AG04449 (cell line): ENCODE measurements around the gene TPCN2.
A peak's percentile ranks its signal among the peaks of the same experiment; 100 is the strongest.

Experiments
- CTCF ChIA-PET: fragments of 350-600 bp; formaldehyde crosslinking; extraction: SDS; loops from one replicate; lab custom pipeline; 2021; ENCODE audit warnings: antibody characterized with exemption; lab: Yijun Ruan, JAX
- POLR2A ChIA-PET: fragments of 400-600, 350-600 bp; formaldehyde crosslinking; extraction: SDS; loops from one replicate; lab custom pipeline; 2020; ENCODE audit warnings: antibody characterized with exemption, inconsistent platforms; lab: Yijun Ruan, JAX
- DNase-seq: peaks from one replicate; pipeline ENCODE4 v3.0.0-alpha.2; 2010; ENCODE audit warnings: low read depth, low spot score
- H3K4me3 ChIP-seq: 2 replicates; pipeline ENCODE4 v1.5.1; 2011; ENCODE audit warnings: low read depth, mild to moderate bottlenecking, control low read depth, low read length
- CTCF ChIP-seq: IDR thresholded peaks from one replicate; pipeline ENCODE4 v1.5.1; 2011; ENCODE audit warnings: mild to moderate bottlenecking, moderate library complexity, low read length, control low read depth, inconsistent platforms; ENCODE audit not compliant: insufficient read depth; ENCODE audit errors: missing control alignments

Gene TPCN2

GRCh38 chr11:69164824-69165223 is 116.1 kb downstream of the TPCN2 start:
- H3K4me3 ChIP-seq = no peak overlapping the region
- DNase-seq = no peak
- POLR2A ChIA-PET = no interaction called here
- TF ChIP-seq CTCF = no peak
- CTCF ChIA-PET = no interaction called here

DNA sequence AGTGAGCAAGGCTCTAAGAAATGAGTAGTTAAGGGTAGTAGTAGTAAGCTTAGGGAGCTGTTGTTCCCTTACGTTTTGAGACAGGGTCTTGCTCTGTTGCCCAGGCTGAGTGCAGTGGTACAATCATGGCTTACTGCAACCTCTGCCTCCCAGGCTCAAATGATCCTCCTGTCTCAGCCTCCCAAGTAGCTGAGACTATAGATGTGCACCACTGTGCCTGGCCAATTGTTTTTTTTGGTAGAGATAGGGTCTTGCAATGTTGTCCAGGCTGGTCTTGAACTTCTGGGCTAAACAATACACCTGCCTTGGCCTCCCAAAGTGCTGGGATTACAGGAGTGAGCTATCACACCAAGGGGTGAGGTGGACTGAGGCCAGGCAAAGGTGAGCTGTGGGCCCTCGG is 117.0 kb downstream of the TPCN2 start:
- ChIA-PET POLR2A (interaction anchor here (0.8 kb wide), 1 partner anchor 478 kb away, joined by 4 read pairs; no protein-coding TSS in a partner anchor), CTCF (interaction anchor here (1.1 to 2.1 kb wide), 3 partner anchors 9 to 35 kb away, joined by 6 read pairs; no protein-coding TSS in a partner anchor)
- TF ChIP-seq CTCF = no peak
- no peak overlapping the region for H3K4me3 ChIP-seq
- DNase-seq = no peak

DNA sequence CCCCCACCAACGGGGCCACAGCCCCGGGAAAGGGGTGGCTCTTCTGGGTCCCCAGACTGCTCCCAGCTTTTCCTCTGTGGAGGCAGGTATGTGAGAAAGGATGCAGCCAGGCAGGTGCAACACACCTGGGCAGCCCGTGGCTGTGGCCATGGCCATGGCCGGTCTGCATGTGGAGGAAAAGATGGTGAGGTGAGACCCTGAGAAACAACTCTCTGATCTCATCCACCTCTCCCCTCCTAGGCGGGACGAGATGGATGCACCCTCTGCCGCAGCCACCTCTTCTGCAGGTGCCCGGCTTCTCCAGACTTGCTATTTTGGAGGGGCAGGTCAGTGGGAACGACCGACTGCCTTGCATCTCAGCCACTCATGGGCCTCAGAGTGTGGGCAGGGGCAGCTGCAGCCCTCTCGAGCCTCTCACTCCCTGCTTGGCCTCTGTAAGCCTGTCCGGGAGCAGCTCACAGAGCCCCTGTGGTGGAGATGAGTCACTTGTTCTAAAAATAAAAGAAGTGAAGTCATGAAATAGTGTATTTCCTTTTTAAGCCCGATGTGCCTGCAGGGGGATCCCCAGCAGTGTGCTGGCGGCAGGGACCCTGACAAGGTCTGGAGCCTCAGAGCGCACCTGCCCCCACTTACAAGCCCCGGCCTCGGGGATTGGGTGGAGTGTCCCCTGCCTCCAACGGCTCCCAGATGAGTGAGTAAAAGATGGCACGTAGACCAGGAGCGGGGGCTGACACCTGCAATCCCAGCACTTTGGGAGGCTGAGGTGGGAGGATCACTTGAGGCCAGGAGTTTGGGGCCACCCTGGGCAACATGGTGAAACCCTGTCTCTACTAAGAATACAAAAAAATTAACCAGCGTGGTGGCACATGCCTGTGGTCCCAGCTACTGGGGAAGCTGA is 117.7 kb downstream of the TPCN2 start:
- CTCF ChIA-PET = interaction anchor here (0.7 to 2.1 kb wide), 4 partner anchors 9 to 478 kb away, joined by 3 to 6 read pairs (median 6); no protein-coding TSS in a partner anchor
- POLR2A ChIA-PET = interaction anchor here (0.8 kb wide), 1 partner anchor 477 kb away, joined by 4 read pairs; no protein-coding TSS in a partner anchor
- H3K4me3 ChIP-seq = no peak overlapping the region; the same call in 1 of the 2 replicates
- peak; percentile 38 for TF ChIP-seq CTCF
- DNase-seq = peak; percentile 46

- H3K4me3 ChIP-seq = no peak overlapping the region
- DNase-seq = no peak
- ChIA-PET CTCF (interaction anchor here (0.7 to 2.1 kb wide), 2 partner anchors 37 to 477 kb away, joined by 3 to 6 read pairs; no protein-coding TSS in a partner anchor), POLR2A (no interaction called here)
- no peak for TF ChIP-seq CTCF
These were observed 118.6 kb downstream of the TPCN2 start for GRCh38 chr11:69167130-69167915.

DNA sequence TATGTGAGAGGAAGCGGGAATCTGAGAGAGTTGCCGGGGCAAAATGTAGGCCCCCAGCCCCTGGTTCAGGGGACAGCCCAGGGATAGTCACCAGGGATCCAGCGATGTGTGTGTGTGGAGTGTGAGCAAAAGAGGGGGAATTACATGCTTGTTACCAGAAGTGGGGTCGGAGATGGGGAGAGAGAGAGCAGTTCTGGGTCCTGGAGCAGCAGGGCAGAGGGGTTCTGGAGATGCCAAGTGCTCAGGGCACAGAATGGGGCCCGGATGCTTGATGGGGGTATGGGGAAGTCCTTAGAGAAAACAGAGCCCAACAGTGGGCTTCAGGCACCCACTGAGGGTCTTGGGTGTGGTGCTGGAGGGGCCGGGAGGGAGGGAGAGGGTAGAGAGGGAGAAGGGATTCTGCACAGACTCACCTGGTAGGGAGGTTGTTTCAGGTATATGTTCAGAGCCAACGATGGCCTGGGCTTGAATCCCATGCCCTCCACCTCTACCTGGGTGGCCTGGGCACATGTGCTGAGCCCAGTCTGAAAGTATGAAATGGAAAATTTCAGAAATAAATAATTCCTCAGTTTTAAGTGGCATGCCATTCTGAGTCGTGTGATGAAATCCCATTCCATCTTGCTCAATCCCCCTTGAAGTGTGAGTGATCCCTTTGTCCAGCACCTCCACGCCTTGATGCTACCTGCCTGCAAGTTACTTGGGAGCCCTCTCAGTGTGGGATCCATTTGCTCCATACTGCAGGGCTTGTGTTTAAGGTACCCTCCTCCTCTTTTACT is 119.4 kb downstream of the TPCN2 start:
- no peak for DNase-seq
- POLR2A ChIA-PET = no interaction called here
- no peak overlapping the region for H3K4me3 ChIP-seq
- no peak for TF ChIP-seq CTCF
- CTCF ChIA-PET = no interaction called here
